ENCODE measurements around the gene BBOF1. TPM values are rescaled to one million over a fixed set of nuclear protein-coding genes. Genes with fewer than 3 reads are reported as not detected.
A peak's percentile ranks its signal among the peaks of the same experiment; 100 is the strongest.

Gene BBOF1
- polyA plus RNA-seq, 1 donor from 2014 or later = 2.2 TPM

DNA sequence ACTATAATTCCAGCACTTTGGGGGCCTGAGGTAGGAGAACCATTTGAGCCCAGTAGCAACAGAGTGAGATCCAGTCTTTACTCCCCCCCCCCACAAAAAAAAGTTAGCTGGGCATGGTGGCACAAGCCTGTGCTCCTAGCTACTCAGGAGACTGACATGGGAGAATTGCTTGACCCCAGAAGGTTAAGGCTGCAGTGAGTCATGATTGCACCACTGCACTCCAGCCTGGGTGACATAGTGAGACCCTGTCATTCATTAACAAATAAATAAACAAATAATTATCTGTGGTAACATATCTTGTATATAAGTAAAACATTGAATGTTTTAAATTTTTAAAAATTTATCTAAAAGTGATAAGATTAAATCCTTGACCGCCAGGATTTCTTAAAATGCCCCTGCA is 4.8 kb upstream of the BBOF1 start:
- Mint-ChIP-seq H3K27me3 (no peaks in the 10 kb centered on the region), H3K9me3 (no peaks in the 10 kb centered on the region), H3K27ac (no peak overlapping the region), H3K4me1 (peaks cover 3 to 6% (median 5%) of the 10 kb centered on the region in 3 donors), H3K4me3 (no peak overlapping the region), H3K36me3 (peaks cover 3% of the 10 kb centered on the region)

DNA sequence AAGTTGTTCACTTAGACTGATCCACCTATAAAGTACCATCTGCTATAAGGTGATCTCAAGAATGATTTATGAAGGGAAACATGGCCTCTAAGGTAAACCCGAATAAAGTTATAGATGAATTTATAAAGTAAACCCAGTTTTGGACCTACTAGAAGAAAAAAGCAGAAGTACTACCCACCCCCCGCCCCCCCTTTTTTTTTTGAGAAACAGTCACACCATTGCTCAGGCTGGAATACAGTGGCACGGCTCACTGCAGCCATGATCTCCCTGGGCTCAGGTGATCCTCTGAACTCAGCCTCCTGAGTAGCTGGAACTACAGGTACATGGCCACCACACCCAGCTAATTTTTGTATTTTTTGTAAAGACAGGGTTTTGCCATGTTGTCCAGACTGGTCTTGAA is 4.0 kb upstream of the BBOF1 start:
- H3K27ac Mint-ChIP-seq = no peak overlapping the region
- H3K9me3 Mint-ChIP-seq = no peaks in the 10 kb centered on the region
- peaks cover 3% of the 10 kb centered on the region for H3K36me3 Mint-ChIP-seq
- H3K4me3 Mint-ChIP-seq = no peak overlapping the region
- H3K4me1 Mint-ChIP-seq = peaks cover 7 to 12% (median 7%) of the 10 kb centered on the region in 3 donors
- H3K27me3 Mint-ChIP-seq = no peaks in the 10 kb centered on the region

GRCh38 chr14:74015963-74016362 is 3.2 kb upstream of the BBOF1 start:
- peaks cover 3% of the 10 kb centered on the region for H3K36me3 Mint-ChIP-seq
- H3K4me3 Mint-ChIP-seq = no peak overlapping the region
- no peaks in the 10 kb centered on the region for H3K9me3 Mint-ChIP-seq
- no peaks in the 10 kb centered on the region for H3K27me3 Mint-ChIP-seq
- H3K27ac Mint-ChIP-seq = no peak overlapping the region
- H3K4me1 Mint-ChIP-seq = peaks cover 7 to 12% (median 7%) of the 10 kb centered on the region in 3 donors

- Mint-ChIP-seq H3K4me3 (peak overlapping the region; percentile 94 to 96 (median 96)), H3K27me3 (no peaks in the 10 kb centered on the region), H3K27ac (peak overlapping the region; percentile 82 to 96 (median 87)), H3K36me3 (no peaks in the 10 kb centered on the region), H3K9me3 (no peaks in the 10 kb centered on the region), H3K4me1 (peaks cover 7 to 12% (median 7%) of the 10 kb centered on the region in 3 donors)
Observed at GRCh38 chr14:74018174-74018585, 969 bp upstream of the BBOF1 start.

- Mint-ChIP-seq H3K36me3 (no peaks in the 10 kb centered on the region), H3K27ac (peak overlapping the region; percentile 82 to 96 (median 91)), H3K27me3 (no peaks in the 10 kb centered on the region), H3K4me3 (peak overlapping the region; percentile 94 to 96 (median 94)), H3K9me3 (no peaks in the 10 kb centered on the region), H3K4me1 (peaks cover 7 to 12% (median 7%) of the 10 kb centered on the region in 3 donors)
Observed at GRCh38 chr14:74019408-74020137, 424 bp downstream of the BBOF1 start.

GRCh38 chr14:74022346-74022745 is 3.2 kb downstream of the BBOF1 start:
- Mint-ChIP-seq H3K4me3 (no peak overlapping the region), H3K9me3 (no peaks in the 10 kb centered on the region), H3K4me1 (peaks cover 7 to 12% (median 7%) of the 10 kb centered on the region in 3 donors), H3K36me3 (no peaks in the 10 kb centered on the region), H3K27me3 (no peaks in the 10 kb centered on the region), H3K27ac (no peak overlapping the region)

GRCh38 chr14:74029136-74029535 is 10.0 kb downstream of the BBOF1 start:
- Mint-ChIP-seq H3K4me1 (peaks cover 0 to 2% (median 0%) of the 10 kb centered on the region in 3 donors), H3K4me3 (no peak overlapping the region), H3K9me3 (no peaks in the 10 kb centered on the region), H3K27ac (no peak overlapping the region), H3K27me3 (no peaks in the 10 kb centered on the region), H3K36me3 (no peaks in the 10 kb centered on the region)

DNA sequence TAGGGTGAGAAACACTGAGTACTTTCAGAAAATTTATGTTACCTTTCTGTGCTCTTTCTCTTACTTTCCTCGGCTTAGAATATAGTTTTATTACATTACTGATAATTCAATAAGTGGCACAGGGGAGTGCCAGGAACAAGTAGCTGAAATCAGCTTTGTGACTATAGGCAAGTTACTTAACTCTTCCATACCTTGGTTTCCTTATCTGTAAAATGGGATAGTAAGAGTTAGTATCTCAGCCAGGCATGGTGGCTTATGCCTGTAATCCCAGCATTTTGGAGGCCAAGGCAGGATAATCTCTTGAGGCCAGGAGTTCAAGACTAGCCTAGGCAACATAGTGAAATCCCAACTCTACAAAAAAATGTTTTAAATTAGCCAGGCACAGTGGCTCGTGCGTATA is 15.4 kb downstream of the BBOF1 start:
- Mint-ChIP-seq H3K4me1 (peaks cover 0 to 2% (median 1%) of the 10 kb centered on the region in 3 donors), H3K9me3 (no peaks in the 10 kb centered on the region), H3K4me3 (no peak overlapping the region), H3K36me3 (no peaks in the 10 kb centered on the region), H3K27me3 (no peaks in the 10 kb centered on the region), H3K27ac (no peak overlapping the region)

- H3K4me1 Mint-ChIP-seq = peaks cover 0 to 2% (median 1%) of the 10 kb centered on the region in 3 donors
- H3K27me3 Mint-ChIP-seq = no peaks in the 10 kb centered on the region
- no peak overlapping the region for H3K27ac Mint-ChIP-seq
- H3K36me3 Mint-ChIP-seq = no peaks in the 10 kb centered on the region
- no peaks in the 10 kb centered on the region for H3K9me3 Mint-ChIP-seq
- no peak overlapping the region for H3K4me3 Mint-ChIP-seq
Observed at GRCh38 chr14:74035556-74035955, 16.4 kb downstream of the BBOF1 start.

GRCh38 chr14:74038020-74038859 is 19.1 kb downstream of the BBOF1 start:
- Mint-ChIP-seq H3K27ac (no peak overlapping the region), H3K36me3 (no peaks in the 10 kb centered on the region), H3K4me1 (peaks cover 0 to 1% (median 0%) of the 10 kb centered on the region in 3 donors), H3K27me3 (no peaks in the 10 kb centered on the region), H3K9me3 (no peaks in the 10 kb centered on the region), H3K4me3 (no peak overlapping the region)

DNA sequence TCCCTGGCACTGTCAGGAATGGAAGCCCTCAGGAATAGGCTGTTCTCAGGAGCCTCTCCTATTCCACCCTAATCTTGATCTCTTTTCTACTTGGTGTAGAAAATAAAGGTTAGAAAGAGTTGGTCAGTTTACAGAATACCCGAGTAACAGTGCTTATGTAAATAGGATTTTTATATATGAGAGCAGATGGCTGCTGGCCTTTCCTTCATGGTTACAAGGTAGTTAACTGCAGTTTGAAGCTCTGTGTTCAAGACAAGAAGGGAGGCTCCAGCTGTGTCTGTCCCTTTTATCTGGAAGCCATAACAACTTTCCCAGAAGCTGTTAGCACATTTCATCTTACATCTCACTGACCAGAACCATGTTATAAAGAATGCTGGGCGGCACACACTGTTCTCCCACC is 23.1 kb downstream of the BBOF1 start:
- Mint-ChIP-seq H3K27me3 (no peaks in the 10 kb centered on the region), H3K36me3 (peaks cover 4% of the 10 kb centered on the region), H3K9me3 (no peaks in the 10 kb centered on the region), H3K4me1 (no peaks in the 10 kb centered on the region), H3K4me3 (no peak overlapping the region), H3K27ac (no peak overlapping the region)

DNA sequence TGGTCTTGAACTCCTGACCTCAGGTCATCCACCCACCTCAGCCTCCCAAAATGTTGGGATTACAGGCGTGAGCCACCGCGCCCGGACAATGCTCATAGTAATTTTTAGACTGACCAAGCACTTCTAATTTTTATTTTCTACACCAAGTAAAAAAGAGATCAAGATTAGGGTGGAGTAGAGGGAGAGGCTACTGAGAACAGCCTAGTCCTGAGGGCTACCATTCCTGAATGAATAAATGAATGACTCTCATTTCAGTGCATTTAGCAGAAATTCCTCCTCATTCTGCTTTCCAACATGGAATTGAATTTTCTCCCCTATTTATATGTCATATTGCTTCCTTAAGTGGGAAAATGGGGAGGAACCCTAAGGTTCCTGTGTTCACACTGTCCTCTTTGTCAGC is 26.4 kb downstream of the BBOF1 start:
- peaks cover 0 to 9% (median 6%) of the 10 kb centered on the region in 3 donors for H3K4me1 Mint-ChIP-seq
- H3K4me3 Mint-ChIP-seq = no peak overlapping the region
- H3K9me3 Mint-ChIP-seq = no peaks in the 10 kb centered on the region
- H3K27me3 Mint-ChIP-seq = no peaks in the 10 kb centered on the region
- H3K27ac Mint-ChIP-seq = no peak overlapping the region
- H3K36me3 Mint-ChIP-seq = peaks cover 4% of the 10 kb centered on the region

GRCh38 chr14:74048281-74048680 is 29.1 kb downstream of the BBOF1 start:
- H3K9me3 Mint-ChIP-seq = no peaks in the 10 kb centered on the region

DNA sequence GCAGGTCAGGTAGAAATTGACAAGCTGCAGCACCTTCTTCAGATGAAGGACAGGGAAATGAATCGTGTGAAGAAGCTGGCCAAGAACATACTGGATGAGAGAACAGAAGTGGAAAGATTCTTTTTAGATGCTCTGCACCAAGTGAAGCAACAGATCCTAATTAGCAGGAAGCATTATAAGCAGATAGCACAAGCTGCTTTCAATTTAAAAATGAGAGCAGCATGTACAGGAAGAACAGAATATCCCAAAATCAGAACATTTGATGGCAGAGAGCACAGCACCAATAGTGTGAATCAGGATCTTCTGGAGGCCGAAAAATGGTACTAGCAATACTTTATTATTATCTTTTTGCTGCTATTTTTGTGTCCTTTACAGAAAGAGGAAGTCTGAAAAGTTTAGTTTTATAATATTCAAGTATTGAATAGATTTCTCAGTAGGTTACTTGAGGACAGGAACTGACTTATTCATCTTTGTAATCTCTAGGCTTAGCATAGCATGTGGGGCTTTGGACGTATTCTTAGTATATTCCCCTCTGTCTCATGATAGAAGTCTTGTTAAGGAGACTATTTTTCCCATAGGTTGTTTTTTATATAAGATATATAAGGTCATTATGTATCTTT is 30.8 kb downstream of the BBOF1 start:
- Mint-ChIP-seq H3K9me3 (no peaks in the 10 kb centered on the region), H3K4me1 (peaks cover 0 to 9% (median 6%) of the 10 kb centered on the region in 3 donors), H3K36me3 (peaks cover 4% of the 10 kb centered on the region), H3K4me3 (no peak overlapping the region), H3K27ac (no peak overlapping the region), H3K27me3 (no peaks in the 10 kb centered on the region)

More at GRCh38 chr14:74048281-74048680, 29.1 kb downstream of the BBOF1 start:
- H3K27me3 Mint-ChIP-seq = no peaks in the 10 kb centered on the region
- H3K4me1 Mint-ChIP-seq = peaks cover 0 to 9% (median 6%) of the 10 kb centered on the region in 3 donors
- H3K4me3 Mint-ChIP-seq = no peak overlapping the region
- no peak overlapping the region for H3K27ac Mint-ChIP-seq
- peaks cover 4% of the 10 kb centered on the region for H3K36me3 Mint-ChIP-seq

- Mint-ChIP-seq H3K27me3 (no peaks in the 10 kb centered on the region), H3K27ac (no peak overlapping the region), H3K36me3 (peaks cover 7% of the 10 kb centered on the region), H3K4me3 (no peak overlapping the region), H3K9me3 (no peaks in the 10 kb centered on the region), H3K4me1 (no peaks in the 10 kb centered on the region)
Observed at GRCh38 chr14:74062809-74063150, 43.6 kb downstream of the BBOF1 start.

All from IgD-negative memory B cell (primary cell).